Activated T-cell treated with anti-CD3 and anti-CD28 coated beads for 48 hours (primary cell): Measurements from ENCODE around the gene USH2A.

ENCODE experiments used
- DNase-seq: peaks from one replicate; pipeline ENCODE4 v3.0.0-alpha.2; 2020; ENCODE audit warnings: low read depth

The USH2A gene

DNA sequence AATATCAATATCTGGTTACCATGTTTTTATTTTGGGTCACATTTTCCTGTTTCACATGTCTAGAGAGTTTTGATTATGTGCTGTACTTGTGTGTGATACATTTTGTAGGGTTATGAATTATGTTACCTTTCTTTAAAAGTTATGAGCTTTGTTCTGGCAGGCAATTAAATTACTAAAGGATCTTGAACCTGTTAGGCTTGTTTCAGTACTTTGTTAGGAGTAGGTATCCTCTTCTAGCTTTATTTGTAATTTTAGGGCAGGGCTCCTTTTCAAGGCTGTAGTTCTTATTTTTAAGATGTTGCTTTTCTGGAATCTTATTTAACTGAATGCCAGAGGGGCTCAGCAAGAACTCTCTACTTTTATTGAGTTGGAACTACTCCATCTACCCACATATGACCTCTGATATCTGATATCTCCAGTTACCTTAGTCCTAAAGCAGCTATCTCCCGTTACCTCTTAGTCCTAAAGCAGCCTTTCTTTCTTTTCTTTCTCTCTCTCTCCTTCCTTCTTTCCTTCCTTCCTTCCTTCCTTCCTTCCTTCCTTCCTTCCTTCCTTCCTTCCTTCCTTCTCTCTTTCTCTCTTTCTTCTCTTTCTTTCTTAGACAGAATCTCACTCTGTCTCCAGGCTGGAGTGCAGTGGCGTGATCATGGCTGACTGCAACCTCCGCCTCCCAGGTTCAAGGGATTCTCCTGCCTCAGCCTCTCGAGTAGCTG lies 832.3 kb downstream of the USH2A start:
- DNase-seq = no peak

DNA sequence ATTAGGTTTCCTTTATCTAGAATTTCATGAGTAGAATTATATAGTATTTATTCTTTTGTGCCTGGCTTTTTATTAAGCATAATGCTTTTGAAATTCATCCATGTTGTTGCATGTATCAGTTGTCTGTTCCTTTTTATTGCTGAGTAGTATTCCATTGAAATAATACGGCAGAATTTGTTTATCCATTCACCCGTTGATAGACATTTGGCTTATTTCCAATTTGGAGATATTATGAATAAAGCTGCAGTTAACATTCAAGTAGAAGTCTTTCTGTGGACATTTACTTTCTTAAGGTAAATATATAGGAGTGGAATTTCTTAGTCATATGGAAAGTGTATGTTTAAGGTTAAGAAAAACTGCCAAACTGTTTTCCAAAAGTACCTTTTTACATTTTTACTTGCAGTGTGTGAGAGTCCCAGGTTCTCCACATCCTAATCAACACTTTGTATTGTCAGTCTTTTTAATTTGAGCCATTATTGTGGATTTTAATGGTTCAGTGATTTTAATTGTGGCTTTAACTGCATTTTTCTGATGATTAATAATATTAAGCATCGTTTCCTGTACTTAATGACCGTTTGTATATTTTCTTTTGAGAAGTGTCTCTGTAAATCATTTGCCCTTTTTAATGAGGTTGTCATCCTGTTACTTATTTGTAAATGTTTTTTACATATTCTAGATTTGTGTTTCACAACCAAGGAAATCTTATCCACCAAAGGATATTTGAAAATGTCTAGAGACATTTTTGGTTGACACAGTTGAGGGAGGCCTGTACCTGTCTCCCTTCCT lies 833.4 kb downstream of the USH2A start:
- no peak for DNase-seq

GRCh38 chr1:215584389-215584788 lies 838.9 kb downstream of the USH2A start:
- DNase-seq = no peak

DNA sequence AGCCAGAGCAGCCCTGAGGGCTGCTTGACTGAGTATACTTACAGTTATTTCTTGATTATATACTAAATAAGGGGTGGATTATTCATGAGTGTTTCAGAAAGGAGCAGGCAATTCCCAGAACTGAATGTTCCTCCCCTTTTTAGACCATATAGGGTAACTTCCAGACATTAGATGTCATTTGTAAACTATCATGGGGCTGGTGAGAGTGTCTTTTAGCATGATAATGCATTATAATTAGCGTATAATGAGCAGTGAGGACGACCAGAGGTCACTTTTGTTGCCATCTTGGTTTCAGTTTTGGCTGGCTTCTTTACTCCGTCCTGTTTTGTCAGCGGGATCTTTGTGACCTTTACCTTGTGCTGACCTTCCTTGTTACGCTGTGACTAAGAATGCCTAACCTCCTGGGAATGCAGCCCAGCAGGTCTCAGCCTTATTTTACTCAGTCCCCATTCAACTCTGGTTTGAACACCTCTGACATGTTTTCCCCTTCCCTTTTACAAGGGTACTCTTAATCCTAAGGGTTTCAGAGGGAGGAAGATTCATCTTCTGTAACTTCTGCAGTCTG lies 840.0 kb downstream of the USH2A start:
- DNase-seq = no peak

DNA sequence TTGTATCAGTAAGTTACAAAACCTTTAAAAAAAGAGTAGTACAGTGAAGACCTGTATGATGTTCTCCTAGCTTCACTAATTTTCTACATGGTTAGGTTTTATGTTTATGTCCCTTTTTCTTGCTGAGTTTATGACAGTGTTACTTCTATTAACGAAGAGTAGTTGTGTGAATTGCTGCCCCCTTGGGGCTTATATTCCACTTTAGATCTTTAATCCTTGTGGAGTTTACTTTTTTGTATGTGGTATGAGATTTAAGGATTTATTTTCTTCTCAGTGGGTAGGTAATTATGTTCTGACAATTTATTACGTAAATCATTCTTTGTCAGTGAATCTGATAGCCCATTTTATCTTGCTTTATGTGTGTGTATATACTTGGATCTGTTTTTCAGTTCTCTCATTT lies 841.4 kb downstream of the USH2A start:
- DNase-seq = no peak
